Activated CD8-positive, alpha-beta memory T cell treated with anti-CD3 and anti-CD28 coated beads, Interleukin-2, amount 10 ng/mL, durations not matched to agents 7 days and 5 days (primary cell): ENCODE results near the gene RFC5. TPM values are rescaled to one million over a fixed set of nuclear protein-coding genes. Genes with fewer than 3 reads are reported as not detected.
"Not testable (repeated sequence)": the region's sequence is repeated elsewhere in the genome, so short reads cannot be mapped to it uniquely, and the experiment has no call there.

Source experiments
- ATAC-seq: fragments of 150-1000 bp; cut with Tn5 transposase; one replicate; pipeline ENCODE4 v1.10.0; 2021; ENCODE audit warnings: moderate library complexity
- CTCF ChIA-PET: fragments of 350-600 bp; sonication (Branson Sonifier 250); formaldehyde crosslinking; loops from one replicate; lab custom pipeline; 2021; ENCODE audit warnings: antibody characterized with exemption; lab: Charles Lee
- DNase-seq: peaks from one replicate; pipeline ENCODE4 v3.0.0-alpha.2; 2020
- H3K27ac Mint-ChIP-seq: one replicate; pipeline ENCODE4 v1.8.0; 2021; ENCODE audit warnings: mild to moderate bottlenecking, mixed read lengths
- H3K27me3 Mint-ChIP-seq: one replicate; pipeline ENCODE4 v1.8.0; 2021; ENCODE audit warnings: mixed read lengths
- H3K36me3 Mint-ChIP-seq: one replicate; pipeline ENCODE4 v1.8.0; 2021; ENCODE audit warnings: mild to moderate bottlenecking, mixed read lengths
- H3K4me1 Mint-ChIP-seq: one replicate; pipeline ENCODE4 v1.8.0; 2021; ENCODE audit warnings: mixed read lengths
- H3K4me3 Mint-ChIP-seq: one replicate; pipeline ENCODE4 v1.8.0; 2021; ENCODE audit warnings: mild to moderate bottlenecking, moderate library complexity, mixed read lengths
- H3K9me3 Mint-ChIP-seq: one replicate; pipeline ENCODE4 v1.8.0; 2022; ENCODE audit warnings: low read depth, mixed read lengths
- total RNA-seq, 2 experiments: library from RNA; stranded (reverse); gene quantifications; one replicate each; pipeline ENCODE4 v1.2.3, GENCODE V29; 2021

Gene RFC5
- total RNA-seq, 2 experiments from 2014 or later, result 55.4 to 55.7 TPM

- H3K27me3 Mint-ChIP-seq, result peaks cover 1% of the 10 kb centered on the region
- H3K4me1 Mint-ChIP-seq, result peaks cover 52% of the 10 kb centered on the region
- ATAC-seq (peak; percentile 57), DNase-seq (peak; percentile 62)
- peak overlapping the region; percentile 91 for H3K27ac Mint-ChIP-seq
- no peaks in the 10 kb centered on the region for H3K9me3 Mint-ChIP-seq
- CTCF ChIA-PET, result interaction anchor here (0.6 to 2.3 kb wide), 9 partner anchors 11 to 1974 kb away, joined by 3 to 11 read pairs (median 3); partner anchors contain the start of genes PEBP1, RFC5 and SUDS3
- H3K4me3 Mint-ChIP-seq, result peak overlapping the region; percentile 84
- H3K36me3 Mint-ChIP-seq, result peaks cover 6% of the 10 kb centered on the region
Observed at GRCh38 chr12:118060301-118061010, 44.0 kb downstream of the RFC5 start.

- H3K4me1 Mint-ChIP-seq, result peaks cover 53% of the 10 kb centered on the region
- CTCF ChIA-PET, result interaction anchor here (0.6 to 2.3 kb wide), 7 partner anchors 11 to 1975 kb away, joined by 3 to 11 read pairs (median 3); partner anchors contain the start of genes PEBP1, RFC5 and SUDS3
- H3K36me3 Mint-ChIP-seq, result peaks cover 6% of the 10 kb centered on the region
- H3K27ac Mint-ChIP-seq, result peak within 1 kb of the TSS; percentile 93
- peak within 1 kb of the TSS; percentile 84 for H3K4me3 Mint-ChIP-seq
- H3K9me3 Mint-ChIP-seq, result no peaks in the 10 kb centered on the region
- ATAC-seq (peak; percentile 50), DNase-seq (peak; percentile 67)
- H3K27me3 Mint-ChIP-seq, result peaks cover 4% of the 10 kb centered on the region
Observed at GRCh38 chr12:118061011-118061872, 44.7 kb downstream of the RFC5 start, which contains the start of gene WSB2. Gene WSB2, minus strand, starts transcription at chr12:118061179. Its CDS starts 131 bp downstream, at chr12:118061048.

GRCh38 chr12:118061873-118062843 is 45.7 kb downstream of the RFC5 start:
- H3K9me3 Mint-ChIP-seq, result no peaks in the 10 kb centered on the region
- peak overlapping the region; percentile 83 for H3K4me3 Mint-ChIP-seq
- CTCF ChIA-PET, result interaction anchor here (0.9 to 4.4 kb wide), 5 partner anchors 8 to 314 kb away, joined by 3 to 47 read pairs (median 4); partner anchors contain the start of genes RFC5 and SUDS3
- H3K36me3 Mint-ChIP-seq, result peaks cover 6% of the 10 kb centered on the region
- peak overlapping the region; percentile 93 for H3K27ac Mint-ChIP-seq
- peak; percentile 43 for DNase-seq
- peaks cover 10% of the 10 kb centered on the region for H3K27me3 Mint-ChIP-seq
- peak; percentile 21 for ATAC-seq
- H3K4me1 Mint-ChIP-seq, result peaks cover 59% of the 10 kb centered on the region

DNA sequence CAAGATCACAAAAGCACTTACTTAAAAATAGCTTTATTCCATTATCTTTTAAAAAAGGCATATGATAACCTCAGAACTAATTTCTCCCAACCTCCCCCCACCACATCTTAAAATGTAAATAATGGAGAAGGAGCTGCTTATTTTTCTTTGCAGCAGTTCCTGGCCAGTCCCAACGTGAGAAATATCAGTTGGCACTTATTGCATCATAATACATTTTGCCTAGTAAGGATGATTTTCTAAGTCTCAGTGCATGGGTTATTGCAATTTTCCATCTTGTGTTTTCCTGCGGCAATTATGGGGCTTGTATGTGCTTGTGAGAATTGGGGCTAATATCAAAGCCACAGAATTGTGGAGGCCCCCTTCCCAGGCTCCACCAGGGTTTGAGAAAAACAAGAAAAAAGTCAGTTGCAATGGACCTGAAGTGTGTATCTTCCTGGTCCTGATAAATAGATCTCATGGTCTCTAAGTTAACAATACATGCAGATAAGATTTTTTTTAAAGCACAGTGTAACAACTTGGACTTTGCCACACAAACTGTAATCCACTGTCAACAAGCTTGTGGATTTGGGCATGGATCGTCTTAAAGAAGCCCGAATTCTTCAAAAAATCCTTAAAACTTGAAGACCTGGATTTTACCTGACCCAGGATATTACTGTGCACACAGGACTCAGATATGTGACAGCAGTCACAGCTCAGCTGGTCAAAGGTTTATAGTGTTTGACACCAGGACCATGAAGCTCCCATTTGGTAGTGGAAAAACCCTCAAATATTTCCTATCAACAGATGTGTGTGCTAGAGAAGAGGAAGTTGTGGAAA is 47.3 kb downstream of the RFC5 start:
- Mint-ChIP-seq H3K36me3 (peaks cover 7% of the 10 kb centered on the region), H3K9me3 (no peaks in the 10 kb centered on the region), H3K4me1 (peaks cover 68% of the 10 kb centered on the region), H3K4me3 (peak overlapping the region; percentile 52), H3K27me3 (peaks cover 15% of the 10 kb centered on the region), H3K27ac (peak overlapping the region; percentile 84)
- CTCF ChIA-PET, result interaction anchor here (0.6 to 4.4 kb wide), 19 partner anchors 9 to 972 kb away, joined by 3 to 47 read pairs (median 5); partner anchors contain the start of genes PEBP1, RFC5, SUDS3 and VSIG10
- ATAC-seq (no peak), DNase-seq (no peak)

GRCh38 chr12:118064608-118065007 is 48.1 kb downstream of the RFC5 start:
- Mint-ChIP-seq H3K9me3 (no peaks in the 10 kb centered on the region), H3K27me3 (peaks cover 15% of the 10 kb centered on the region), H3K4me1 (peaks cover 61% of the 10 kb centered on the region), H3K4me3 (peak overlapping the region; percentile 52), H3K36me3 (peaks cover 5% of the 10 kb centered on the region), H3K27ac (peak overlapping the region; percentile 84)
- CTCF ChIA-PET, result interaction anchor here (0.8 to 4.4 kb wide), 17 partner anchors 10 to 313 kb away, joined by 3 to 47 read pairs (median 5); partner anchors contain the start of genes PEBP1, RFC5, SUDS3 and VSIG10
- peak; percentile 59 for DNase-seq
- peak; percentile 38 for ATAC-seq

GRCh38 chr12:118065380-118065779 is 48.9 kb downstream of the RFC5 start:
- Mint-ChIP-seq H3K36me3 (peaks cover 4% of the 10 kb centered on the region), H3K27ac (peak overlapping the region; percentile 84), H3K9me3 (no peaks in the 10 kb centered on the region), H3K4me1 (peaks cover 54% of the 10 kb centered on the region), H3K27me3 (peaks cover 15% of the 10 kb centered on the region), H3K4me3 (peak overlapping the region; percentile 21)
- ATAC-seq (no peak), DNase-seq (no peak)
- CTCF ChIA-PET, result interaction anchor here (1.0 to 4.4 kb wide), 11 partner anchors 11 to 312 kb away, joined by 3 to 47 read pairs (median 9); partner anchors contain the start of genes PEBP1 and SUDS3

GRCh38 chr12:118068445-118068844 is 51.9 kb downstream of the RFC5 start:
- Mint-ChIP-seq H3K36me3 (peaks cover 3% of the 10 kb centered on the region), H3K27me3 (peaks cover 15% of the 10 kb centered on the region), H3K9me3 (no peaks in the 10 kb centered on the region), H3K4me3 (no peak overlapping the region), H3K4me1 (peaks cover 43% of the 10 kb centered on the region), H3K27ac (no peak overlapping the region)
- DNase-seq (no peak), ATAC-seq (no peak)
- CTCF ChIA-PET, result interaction anchor here (0.7 to 2.2 kb wide), 3 partner anchors 53 to 309 kb away, joined by 3 to 6 read pairs (median 4); no protein-coding TSS in a partner anchor

GRCh38 chr12:118070650-118071049 is 54.1 kb downstream of the RFC5 start:
- Mint-ChIP-seq H3K36me3 (peaks cover 3% of the 10 kb centered on the region), H3K4me3 (no peak overlapping the region), H3K27me3 (peaks cover 12% of the 10 kb centered on the region), H3K27ac (no peak overlapping the region), H3K4me1 (peaks cover 22% of the 10 kb centered on the region), H3K9me3 (no peaks in the 10 kb centered on the region)
- ATAC-seq (no peak), DNase-seq (no peak)
- CTCF ChIA-PET, result no interaction called here

- Mint-ChIP-seq H3K4me1 (peaks cover 1% of the 10 kb centered on the region), H3K9me3 (no peaks in the 10 kb centered on the region), H3K36me3 (peaks cover 1% of the 10 kb centered on the region), H3K4me3 (no peak overlapping the region), H3K27me3 (no peaks in the 10 kb centered on the region), H3K27ac (no peak overlapping the region)
- no peak for DNase-seq
- no peak for ATAC-seq
- CTCF ChIA-PET, result interaction anchor here (0.6 kb wide), 1 partner anchor 9 kb away, joined by 3 read pairs; no protein-coding TSS in a partner anchor
Observed at GRCh38 chr12:118073768-118074167, 57.3 kb downstream of the RFC5 start.

GRCh38 chr12:118081521-118081920 is 65.0 kb downstream of the RFC5 start:
- DNase-seq, H3K9me3 Mint-ChIP-seq, H3K4me1 Mint-ChIP-seq, ATAC-seq, H3K36me3 Mint-ChIP-seq, H3K27me3 Mint-ChIP-seq, H3K4me3 Mint-ChIP-seq, H3K27ac Mint-ChIP-seq: not testable (repeated sequence)
- CTCF ChIA-PET, result interaction anchor here (0.7 kb wide), 1 partner anchor 986 kb away, joined by 4 read pairs; no protein-coding TSS in a partner anchor
